Loucy (cell line): Measurements from ENCODE around the gene GRIP1.

Experiments
- CTCF ChIP-seq: fragments of 200-600 bp; sonication (generic); conservative IDR thresholded peaks from 2 replicates; pipeline ENCODE4 v1.5.1; 2014; ENCODE audit warnings: mild to moderate bottlenecking, antibody characterized with exemption, low read length
- EZH2phosphoT487 ChIP-seq: fragments of 200-600 bp; IDR thresholded peaks from 2 replicates; pipeline ENCODE4 v1.6.1; 2018; ENCODE audit warnings: antibody characterized with exemption, mild to moderate bottlenecking, moderate library complexity, borderline replicate concordance

- TF ChIP-seq CTCF (no peak), EZH2phosphoT487 (no peak)
Observed at GRCh38 chr12:66449531-66449930, 229.3 kb downstream of the GRIP1 start.
